EH (cell line): ENCODE results near the gene CRACR2B.

Source experiments
- DNase-seq: peaks from one replicate; pipeline ENCODE4 v3.0.0-alpha.2; 2015; ENCODE audit warnings: low read depth

Gene CRACR2B

DNA sequence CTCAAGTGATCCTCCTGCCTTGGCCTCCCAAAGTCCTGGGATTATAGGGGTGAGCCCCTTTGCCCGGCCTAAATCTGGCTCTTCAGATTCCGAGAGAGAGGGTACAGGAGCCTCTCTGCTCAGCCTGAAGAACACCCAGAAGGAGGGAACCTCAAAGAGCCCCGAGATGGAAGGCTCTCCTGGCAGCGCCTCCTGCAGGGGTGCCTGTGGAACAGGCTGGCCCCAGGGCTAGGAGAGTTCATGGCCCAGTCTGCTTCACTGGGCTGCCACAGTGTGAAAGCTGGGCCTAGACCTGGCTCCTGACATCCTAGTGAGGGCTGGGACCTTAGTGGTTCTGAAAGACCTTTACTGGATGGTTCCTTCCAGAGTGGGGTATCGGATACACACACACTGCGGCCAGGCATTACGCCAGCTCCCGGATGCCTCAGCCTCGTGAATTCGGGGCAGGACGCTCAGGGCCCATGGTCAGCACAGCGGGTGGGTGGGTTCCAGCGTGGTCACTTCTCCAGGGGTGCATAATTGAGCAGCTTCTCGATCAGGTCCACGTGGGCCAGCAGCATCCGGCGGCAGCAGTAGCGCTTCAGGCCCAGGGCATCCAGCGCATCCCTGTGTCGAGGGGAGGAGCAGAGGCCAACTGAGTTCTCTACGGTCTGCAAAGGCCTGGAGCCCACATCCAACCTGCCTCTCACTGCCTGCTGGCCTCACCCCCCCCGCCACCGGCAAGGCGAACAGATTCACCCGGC is 12.3 kb downstream of the CRACR2B start:
- peak; percentile 31 for DNase-seq

DNA sequence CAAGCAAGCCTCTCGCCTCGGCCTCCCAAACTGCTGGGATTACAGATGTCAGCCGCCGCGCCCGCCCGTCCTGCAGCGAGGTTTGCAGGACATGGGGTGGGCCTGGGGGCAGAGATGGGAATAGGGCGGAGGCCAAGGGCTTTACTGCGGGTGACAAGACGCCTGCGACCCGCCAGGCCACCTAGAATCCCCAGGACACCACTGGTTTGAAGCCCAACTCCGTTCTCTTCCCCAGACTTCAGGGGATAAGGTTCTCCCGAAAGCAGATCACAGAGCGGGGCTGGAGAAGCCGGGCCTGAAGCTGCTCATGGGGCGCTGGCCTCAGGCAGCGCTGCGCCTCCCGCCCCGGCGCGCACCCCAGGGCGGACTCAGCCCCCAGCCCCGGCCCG is 14.3 kb downstream of the CRACR2B start:
- no peak for DNase-seq

DNA sequence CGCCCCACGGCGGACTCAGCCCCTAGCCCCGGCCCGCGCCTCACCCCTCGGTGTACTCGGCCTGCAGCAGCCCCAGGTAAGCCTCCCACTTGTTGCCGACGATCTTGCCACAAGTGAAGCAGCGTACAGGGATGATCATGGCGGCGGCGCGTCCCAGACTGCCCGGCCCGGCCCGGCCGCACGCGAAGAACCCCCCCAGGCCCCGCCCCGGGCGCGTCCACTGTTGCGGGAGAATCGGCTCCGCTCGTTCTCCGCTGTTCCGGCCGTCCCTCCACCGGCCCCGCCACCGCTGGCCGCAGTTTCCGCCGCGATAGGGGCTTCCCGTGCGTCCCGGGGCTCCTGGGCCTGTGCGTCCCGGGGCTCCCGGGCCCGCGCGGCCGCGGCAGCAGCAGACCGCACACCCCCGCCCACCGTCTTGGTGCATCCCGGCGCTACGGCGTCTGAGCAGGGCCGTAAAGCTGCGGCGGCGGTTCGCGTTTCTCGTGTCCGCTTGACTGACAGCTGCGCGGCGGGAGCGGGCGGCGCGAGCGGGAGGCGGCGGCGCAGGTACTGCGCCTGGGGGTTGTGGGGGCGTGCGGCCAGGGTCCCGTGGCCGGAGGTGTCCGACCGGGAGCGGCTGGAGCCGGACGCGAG is 14.8 kb downstream of the CRACR2B start, which contains the start of the genes POLR2L and TSPAN4:
Gene POLR2L, minus strand, starts transcription at position 160 of the 633 bp plus-strand sequence. Its CDS starts 21 bp downstream, at position 139.
Gene TSPAN4, plus strand, starts transcription at position 483 of the 633 bp plus-strand sequence. CDS start 7,453 bp downstream, outside the sequence.
- DNase-seq: peak; percentile 87

DNA sequence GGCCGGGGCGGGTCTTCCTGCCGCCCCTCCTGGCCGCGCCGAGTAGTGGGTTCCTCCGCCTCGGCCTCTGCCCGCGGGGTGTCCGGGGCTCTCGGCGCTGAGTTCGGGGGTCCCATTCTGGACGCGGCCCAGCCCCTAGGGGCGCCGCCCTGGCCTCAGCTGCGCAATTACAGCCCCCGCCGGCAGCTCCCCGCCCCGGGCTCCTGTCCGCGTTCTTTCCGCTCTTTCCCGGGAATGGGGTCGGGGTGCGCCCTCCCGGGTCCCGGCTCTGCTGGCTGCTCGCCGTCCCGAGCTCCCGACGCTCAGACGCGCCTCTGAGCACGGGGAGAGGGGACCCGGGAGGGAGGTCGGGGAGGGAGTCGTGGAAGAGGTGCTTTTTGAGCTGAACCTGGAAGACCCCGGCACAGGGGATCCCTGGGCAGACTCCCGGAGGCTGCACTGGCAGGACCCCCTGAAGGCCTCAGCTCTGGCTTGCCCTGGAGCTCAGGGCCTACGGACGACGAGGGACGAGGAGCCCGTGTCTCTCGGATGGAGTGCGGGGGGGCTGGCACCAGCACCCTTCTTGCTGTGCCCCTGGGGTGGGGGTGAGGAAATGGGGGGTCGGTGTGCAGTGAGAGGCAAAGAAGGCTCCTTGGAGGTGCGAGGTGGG is 15.5 kb downstream of the CRACR2B start:
- DNase-seq: peak; percentile 33

DNA sequence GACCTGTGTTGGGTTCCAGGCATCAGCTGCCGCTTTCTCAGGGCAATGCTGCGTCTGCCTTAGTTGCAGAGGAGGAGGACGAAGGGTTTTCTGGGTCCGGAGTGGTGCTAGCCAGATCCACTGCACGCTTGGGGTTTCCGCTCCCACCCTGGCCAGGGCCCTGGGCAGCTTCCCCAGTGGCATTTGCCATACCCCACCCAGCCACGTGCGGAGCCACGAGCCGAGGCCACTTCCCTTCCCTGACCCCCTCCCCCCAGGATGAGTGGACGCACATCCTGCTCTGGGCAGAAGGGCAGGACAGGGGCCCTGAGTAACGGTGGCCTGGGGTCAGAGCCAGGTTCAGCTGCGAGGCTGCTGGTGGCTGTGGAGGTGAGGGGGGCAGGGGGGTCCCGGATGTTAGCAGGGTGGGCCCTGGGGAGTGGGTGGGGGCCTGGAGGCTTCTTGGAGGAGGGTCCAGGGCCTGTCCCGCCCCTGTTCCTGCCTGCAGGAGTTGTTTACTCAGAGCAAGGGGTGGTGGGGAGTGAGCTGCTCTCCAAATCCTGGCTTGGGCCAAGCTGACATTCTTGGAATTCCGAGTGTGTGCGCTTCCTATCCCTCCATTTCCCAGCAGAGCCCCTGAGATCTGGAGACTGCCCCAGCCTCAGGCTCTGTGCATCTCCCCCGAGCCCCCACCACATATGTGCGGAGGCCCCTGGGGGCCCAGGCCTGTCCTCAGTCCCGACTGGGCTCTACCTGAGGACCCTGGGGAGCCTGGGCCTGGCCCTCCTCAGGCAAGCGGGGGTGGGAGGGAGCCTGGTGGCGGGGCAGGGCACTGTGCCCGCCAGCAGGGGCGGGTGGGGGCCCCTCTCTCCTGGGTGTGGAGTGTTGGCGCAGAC is 16.3 kb downstream of the CRACR2B start:
- DNase-seq: peak; percentile 98

DNA sequence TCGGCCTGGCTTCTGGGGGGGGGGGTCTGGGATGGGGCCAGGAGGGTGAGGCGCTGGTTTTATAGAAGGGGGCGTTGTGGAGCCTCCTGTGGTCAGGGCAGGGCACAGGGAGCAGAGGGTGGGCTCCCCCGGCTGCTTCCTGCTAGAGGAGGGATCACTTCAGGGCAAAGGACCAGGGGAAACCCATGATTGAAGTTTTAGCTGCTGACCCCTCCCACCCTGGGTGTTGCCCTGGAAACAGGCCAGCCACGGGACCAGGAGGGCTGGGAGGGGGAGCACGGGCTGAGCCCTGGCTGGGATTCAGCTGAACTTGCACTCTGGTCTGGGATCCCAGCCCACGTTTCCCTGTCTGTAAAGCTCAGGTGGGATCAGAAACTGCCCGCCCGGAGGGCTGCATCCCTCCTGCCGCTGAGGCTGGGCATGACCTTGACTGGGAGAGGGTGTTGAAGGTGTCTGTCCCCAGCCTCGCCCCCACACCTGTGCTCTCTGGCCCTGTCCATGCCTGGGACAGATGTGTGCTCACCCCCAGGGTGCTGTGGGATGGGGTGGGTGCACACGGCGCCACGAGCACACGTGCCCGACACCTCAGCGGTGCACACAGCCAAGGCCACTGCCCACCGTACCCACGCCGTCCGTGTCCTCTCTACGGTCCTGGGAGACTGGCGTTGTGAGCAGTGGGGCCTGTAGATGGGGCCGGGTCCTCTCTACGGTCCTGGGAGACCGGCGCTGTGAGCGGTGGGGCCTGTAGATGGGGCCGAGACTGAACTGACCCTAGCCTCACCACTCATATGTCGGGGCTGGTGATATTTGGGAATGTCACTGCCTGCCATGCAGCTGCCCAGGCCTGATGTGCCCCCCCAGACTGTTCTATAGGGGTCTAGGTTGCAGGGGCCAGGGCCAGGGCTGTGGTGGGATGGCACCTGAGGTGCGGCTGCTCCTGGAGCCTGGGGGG is 17.2 kb downstream of the CRACR2B start:
- peak; percentile 92 for DNase-seq

DNA sequence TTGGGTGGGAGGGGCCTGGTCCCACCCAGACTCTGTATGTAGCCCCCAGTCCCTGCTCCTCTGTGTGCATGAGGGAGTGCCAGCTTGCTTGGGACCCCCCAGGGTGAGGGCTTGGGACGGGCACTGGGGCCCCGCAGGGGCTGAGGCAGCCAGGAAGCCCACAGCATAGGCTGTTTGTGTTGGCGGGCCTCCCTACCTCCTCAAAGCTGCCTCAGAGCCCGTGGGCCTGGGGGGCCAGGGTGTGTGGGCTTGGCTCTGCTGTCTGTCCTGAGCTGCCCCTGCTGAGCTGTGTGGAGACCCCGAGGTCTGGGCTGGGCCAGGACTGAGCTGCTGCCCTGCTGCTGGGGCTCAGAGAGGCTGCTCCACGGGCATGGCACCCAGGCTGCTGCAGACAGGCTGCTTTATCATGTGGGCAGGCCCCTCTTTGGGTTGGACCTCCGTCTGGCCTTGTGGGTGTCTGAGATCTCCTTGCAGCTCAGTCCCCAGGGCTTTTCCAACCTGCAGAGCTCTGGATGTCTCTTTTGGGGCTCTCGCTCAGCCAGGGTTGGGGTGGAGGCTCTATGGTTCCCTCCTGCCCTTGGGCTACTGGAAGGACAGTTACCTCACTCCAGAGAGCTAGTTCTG is 18.3 kb downstream of the CRACR2B start:
- DNase-seq: peak; percentile 64

DNA sequence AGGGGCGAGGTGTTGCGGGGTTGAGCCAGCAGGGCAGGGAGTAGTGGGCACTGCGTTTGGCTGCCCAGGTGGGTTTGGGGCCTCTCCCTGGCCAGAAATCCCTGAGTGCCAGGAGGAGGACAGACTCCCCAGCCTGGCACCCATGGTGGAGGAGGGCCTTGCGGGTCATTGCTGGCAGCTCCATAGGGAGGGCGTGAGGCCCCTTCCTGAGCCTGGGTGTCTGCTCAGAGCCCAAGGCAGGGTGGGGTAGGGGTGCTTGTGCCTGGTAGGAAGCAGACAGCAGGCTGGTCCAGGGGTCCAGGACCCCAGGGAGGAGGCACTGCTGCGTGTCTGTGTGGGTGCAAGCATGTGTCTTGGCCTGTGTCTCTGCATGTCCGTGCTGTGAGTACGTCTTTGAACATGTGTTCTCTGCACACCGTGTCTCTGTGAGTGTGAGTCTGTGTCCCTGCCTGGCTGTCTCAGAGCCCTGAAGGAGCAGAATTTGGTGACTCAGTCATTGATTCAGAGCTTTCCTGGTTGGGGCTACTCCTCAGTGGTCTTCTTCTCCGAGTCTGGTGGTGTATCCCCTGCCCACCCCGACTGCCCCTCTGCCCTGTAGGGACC is 18.9 kb downstream of the CRACR2B start:
- peak; percentile 60 for DNase-seq

DNA sequence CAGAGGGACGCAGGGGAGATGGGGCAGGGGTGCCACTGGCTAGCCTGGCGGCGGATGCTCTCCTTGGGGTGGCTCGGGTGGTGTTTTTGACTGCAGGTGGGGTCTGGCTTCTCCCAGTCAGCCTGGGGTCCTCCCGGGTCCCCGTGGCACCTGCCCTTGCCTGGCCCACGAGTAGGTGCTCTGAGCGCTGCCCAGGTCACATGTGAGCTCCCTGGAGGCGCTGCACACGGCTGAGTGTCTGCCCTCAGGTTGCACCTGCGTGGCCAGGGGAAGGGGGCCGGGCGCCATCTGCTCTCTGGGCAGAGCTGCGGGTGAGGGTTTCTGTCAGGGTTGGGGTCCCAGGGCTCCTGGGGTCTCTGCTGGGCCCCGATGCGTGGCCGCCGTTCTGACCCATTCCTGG is 20.2 kb downstream of the CRACR2B start:
- DNase-seq: no peak

DNA sequence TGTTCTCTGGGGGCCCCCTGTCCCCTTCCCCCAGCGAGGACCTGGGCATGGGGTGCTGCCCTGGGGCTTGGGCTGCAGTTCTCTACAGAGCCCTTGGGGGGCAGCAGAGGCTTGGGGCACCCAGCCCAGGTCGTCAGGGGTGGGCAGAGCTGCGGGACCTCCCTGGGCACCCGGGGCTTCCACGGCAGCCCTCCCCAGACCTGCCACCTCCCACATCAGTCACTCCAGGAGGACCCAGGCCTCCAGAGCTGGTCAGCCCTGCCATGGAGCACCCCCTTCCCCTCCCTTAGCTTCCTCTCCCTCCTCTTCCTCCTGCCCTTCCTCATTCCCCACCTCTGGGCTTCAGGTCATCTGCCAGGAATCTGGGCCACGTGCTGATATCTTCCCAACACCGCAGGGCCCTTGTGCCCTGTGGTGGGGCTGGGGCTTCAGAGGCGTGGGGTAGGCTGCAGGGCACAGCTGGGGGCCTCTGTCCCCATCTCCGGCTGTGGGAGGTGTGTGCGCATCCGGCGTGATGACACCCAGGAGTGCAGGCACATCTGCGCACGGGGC is 20.7 kb downstream of the CRACR2B start:
- DNase-seq: peak; percentile 52

DNA sequence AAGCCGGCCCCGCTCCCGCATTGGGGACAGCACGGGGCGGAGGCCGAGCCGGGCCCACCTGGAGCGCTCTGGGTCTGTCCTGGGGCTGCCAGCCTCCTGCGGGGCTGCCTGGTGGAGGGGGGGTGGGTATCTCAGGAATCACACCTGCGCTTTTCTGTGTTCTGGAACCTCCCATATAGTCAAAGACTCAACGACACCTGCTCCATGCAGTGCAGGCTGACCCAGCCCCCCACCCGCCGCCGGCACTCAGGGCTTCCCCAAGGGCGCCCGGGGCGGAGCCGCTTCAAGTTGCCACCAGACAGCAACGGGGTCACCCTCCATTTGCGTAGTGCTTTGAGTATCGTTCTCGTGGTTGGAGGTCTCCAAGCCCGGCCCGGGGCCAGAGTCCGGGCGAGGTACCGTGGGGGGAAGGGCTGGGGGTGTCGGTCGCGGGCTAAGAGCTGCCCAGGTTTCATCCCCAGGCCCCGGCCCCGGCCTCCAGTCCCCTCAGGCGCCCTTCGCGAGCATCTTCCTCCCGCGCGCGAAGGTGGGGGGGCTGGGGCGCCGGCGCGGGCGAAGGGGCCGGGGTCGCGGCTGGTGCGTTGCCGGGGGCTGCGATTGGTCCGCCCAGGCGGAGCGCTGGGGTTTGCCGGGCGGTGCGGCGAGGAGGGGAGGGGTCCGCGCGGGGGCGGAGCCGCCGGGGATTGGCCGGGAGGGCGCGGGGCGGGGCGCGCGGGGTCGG is 21.5 kb downstream of the CRACR2B start:
- DNase-seq: no peak

DNA sequence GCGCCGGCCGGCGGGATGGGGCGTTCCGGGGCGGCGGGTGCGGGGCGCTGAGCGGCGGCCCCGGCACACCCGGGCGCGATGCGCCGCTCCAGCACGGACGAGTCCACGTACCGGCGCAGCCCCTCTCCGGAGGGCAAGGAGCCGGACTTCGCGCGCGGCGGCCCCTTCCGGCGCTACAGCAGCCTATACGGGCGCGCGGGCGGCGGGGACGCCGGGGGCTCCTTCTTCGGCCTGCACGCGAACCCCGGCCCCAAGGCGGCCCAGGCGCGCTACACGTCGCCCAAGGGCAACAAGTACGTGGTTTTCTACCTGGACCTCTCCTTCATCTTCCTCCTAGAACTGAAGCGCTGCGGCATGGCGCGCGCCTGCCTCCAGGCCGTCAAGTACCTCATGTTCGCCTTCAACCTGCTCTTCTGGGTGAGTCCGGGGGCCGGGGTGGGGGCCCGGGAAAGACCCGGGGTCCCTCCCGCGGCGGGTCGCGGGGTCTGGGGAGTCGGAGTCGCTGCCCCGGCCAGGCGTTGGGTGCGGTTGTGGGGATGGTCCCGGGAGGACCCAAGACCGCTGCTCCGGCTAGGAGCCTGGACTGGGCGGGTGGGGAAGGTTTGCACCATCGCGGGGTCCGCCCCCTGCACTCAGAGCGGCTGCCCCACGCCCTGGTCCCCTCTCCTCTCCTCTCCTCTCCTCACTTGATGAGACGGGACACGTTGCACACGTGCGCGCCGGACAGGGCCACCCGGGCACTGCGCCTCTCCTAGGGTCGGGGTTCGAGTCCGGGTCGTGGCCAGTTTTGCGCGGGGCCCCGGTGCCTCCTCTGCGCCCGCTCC is 22.4 kb downstream of the CRACR2B start:
- no peak for DNase-seq

DNA sequence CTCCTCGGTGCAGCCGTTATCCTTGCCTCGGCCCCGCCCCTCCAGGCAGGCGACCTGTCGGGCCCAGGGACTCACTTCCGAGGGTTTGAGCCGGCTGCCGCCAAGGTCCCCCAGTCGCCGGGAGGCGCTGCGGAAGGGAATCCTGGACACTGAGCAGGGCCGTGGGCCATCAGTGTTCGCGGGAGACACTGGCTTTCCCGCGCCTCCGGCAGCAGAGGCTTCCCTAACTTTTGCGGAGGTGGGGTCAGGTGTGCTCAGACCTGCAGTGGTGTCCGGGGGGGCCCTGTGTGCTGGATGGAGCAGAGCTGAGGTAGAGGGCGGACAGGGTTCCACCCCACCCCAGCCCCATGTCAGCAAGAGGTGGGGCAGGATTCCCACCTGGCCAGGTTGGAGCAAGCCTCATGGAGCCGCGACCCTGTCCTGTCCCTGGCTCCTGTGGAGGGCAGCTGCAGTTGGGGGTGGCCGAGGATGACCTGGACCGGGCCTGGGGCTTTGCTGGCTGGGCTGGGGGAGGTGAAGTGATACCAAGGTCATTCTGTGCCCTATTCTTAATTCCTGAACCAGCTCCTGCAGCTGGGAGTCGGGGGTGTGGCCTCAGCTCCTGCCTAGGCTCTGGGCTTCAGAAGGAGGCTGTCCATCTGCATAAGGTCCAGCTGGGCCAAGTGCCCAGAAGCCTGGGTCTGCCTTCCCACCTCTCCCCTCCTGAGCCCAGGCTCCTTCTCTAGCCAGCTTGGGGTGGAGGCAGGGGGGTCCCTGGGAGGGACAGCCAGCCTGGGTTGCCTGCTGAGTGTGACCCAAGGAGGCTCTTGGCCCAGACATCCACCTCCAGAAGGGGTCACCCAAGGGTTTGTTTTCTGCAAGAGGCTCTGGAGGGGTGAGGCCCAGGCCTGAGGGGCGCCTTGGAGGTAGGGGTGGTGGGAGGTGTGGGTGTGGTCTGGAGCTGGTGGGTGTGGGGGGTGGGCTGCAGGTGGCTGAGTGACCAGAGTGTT is 23.4 kb downstream of the CRACR2B start:
- DNase-seq: no peak

DNA sequence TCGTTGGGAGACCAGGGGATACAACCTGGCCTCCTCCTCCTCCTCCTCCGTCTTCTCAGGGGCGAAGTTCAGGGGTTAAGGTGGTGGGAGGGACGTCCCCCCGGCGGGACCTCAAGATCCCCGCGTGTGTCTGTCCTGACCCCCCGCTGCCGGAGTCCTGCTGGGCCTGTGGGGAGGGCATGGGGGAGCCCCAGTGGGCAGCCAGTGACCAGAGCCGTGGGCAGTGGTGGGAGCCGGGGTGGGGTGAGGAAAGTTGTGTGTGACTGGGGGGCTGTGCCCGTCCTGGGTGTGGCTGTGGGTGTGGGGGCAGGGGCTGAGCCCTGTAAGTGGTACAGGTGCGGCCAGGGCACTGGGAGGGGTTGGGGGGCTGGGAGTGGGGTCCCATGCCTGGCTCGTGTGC is 25.0 kb downstream of the CRACR2B start:
- no peak for DNase-seq

DNA sequence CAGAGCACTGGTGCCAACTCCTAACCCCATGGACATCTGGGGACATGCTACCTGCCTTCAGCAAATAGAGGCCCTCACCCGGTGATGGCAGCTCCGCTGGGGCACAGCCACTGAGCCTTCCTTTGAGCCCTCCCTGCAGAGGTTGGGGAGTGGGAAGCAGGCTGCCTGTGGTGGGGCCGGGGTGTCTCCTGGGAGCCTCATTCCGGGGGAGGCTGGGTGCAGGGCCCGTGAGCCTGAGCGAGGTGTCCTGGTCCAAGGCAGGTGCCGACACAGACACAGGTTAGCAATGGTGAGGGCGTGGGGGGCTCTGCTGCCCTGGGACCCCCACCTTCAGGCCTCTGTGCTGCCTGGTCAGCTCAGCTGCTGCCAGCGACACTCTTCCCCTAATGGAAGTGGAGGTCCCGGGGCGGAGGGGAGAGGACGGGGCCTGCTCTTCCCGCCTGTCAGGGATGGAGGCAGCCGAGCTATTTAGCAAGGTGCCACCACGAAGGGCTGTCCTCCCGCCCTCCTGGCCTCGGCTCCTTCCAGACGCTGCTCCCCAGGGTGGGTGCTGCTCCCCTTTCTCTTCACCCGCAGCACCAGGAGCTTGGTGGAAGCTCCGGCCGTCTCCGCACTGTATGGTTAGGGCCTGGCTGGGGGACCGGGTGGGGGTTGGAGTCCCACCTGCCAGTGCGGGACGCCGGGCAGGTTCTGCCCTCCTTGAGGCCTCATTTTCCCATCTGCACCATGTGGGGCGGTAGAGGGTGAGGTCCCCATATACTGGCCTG is 26.1 kb downstream of the CRACR2B start:
- no peak for DNase-seq
